Dendritic cell treated with granulocyte-macrophage colony-stimulating factor and Interleukin-4, amounts not matched to agents 40 ng/mL and 50 ng/mL, for 4 days (primary cell): ENCODE data around the gene SLC19A1.

Experiments
- H3K27ac Mint-ChIP-seq: one replicate; pipeline ENCODE4 v1.8.0; 2022; ENCODE audit warnings: mild to moderate bottlenecking, mixed read lengths
- H3K27me3 Mint-ChIP-seq: one replicate; pipeline ENCODE4 v1.8.0; 2022; ENCODE audit warnings: mild to moderate bottlenecking, mixed read lengths
- H3K36me3 Mint-ChIP-seq: one replicate; pipeline ENCODE4 v1.8.0; 2022; ENCODE audit warnings: low read depth, mixed read lengths
- H3K4me1 Mint-ChIP-seq: one replicate; pipeline ENCODE4 v1.8.0; 2022; ENCODE audit warnings: low read depth, mixed read lengths
- H3K4me3 Mint-ChIP-seq: one replicate; pipeline ENCODE4 v1.8.0; 2022; ENCODE audit warnings: mild to moderate bottlenecking, moderate library complexity, mixed read lengths
- H3K9me3 Mint-ChIP-seq: one replicate; pipeline ENCODE4 v1.8.0; 2022; ENCODE audit warnings: mixed read lengths
- intact Hi-C: fragments of 100-400 bp; cut with micrococcal nuclease; formaldehyde crosslinking; loops from one replicate; pipeline ENCODE4 v1.15.0; 2022

The SLC19A1 gene

DNA sequence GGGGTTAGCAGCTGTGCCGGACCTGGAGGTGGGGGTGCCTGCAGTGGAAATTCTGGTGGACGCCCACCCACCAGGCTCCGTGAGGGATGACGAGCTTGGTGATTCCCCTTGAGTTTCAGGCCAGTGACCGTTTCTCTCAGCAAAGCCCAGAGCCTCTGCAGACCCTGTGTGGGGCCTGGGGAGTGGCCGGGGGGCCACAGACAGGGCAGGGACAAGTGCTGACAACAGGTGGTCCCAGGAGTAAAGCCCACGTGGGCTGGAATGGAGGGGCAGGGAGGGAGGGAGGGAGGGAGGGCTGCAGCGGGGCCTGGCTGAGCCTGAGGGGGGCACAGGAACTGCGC is 84.4 kb downstream of the SLC19A1 start:
- H3K27ac Mint-ChIP-seq: no peak overlapping the region
- no peaks in the 10 kb centered on the region for H3K36me3 Mint-ChIP-seq
- no peak overlapping the region for H3K4me3 Mint-ChIP-seq
- H3K9me3 Mint-ChIP-seq: peaks cover 15% of the 10 kb centered on the region
- H3K27me3 Mint-ChIP-seq: peaks cover 25% of the 10 kb centered on the region
- intact Hi-C loops: no loop called here
- no peaks in the 10 kb centered on the region for H3K4me1 Mint-ChIP-seq

DNA sequence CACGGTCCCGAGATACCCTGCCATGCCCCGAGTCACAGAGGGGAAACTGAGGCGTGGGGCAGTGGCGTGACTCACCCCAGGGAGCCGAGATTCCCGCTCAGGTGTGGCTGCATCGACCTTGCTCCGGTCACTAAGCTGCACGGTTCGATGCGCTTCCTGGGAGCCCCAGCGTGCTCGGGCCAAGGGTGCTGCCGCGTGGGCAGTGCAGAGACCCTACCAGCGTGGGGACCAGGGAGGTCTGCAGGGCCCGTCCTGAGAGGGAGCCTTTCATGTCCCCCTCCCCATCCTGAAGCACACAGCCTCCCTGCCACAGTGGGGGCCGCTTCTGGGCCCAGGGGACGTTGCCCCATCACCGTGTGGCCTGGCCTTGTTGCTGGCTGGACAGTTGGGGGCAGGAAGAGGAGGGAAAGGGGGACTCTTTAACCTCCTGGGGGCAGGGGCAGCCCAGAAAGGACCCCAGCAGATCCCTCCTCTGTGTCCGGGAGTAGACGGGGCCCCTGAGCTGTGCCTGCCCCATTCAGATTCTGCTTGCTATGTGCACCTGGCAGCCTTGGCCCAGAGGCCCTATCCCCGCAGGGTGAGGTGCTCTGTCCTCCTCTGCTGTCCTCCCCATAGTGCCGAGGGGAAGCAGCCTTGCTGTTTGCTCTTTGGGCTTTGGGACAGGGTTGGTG is 84.9 kb downstream of the SLC19A1 start:
- peaks cover 10% of the 10 kb centered on the region for H3K9me3 Mint-ChIP-seq
- H3K4me3 Mint-ChIP-seq: no peak overlapping the region
- H3K27me3 Mint-ChIP-seq: peaks cover 20% of the 10 kb centered on the region
- H3K4me1 Mint-ChIP-seq: no peaks in the 10 kb centered on the region
- no peak overlapping the region for H3K27ac Mint-ChIP-seq
- H3K36me3 Mint-ChIP-seq: no peaks in the 10 kb centered on the region
- intact Hi-C loops: no loop called here

DNA sequence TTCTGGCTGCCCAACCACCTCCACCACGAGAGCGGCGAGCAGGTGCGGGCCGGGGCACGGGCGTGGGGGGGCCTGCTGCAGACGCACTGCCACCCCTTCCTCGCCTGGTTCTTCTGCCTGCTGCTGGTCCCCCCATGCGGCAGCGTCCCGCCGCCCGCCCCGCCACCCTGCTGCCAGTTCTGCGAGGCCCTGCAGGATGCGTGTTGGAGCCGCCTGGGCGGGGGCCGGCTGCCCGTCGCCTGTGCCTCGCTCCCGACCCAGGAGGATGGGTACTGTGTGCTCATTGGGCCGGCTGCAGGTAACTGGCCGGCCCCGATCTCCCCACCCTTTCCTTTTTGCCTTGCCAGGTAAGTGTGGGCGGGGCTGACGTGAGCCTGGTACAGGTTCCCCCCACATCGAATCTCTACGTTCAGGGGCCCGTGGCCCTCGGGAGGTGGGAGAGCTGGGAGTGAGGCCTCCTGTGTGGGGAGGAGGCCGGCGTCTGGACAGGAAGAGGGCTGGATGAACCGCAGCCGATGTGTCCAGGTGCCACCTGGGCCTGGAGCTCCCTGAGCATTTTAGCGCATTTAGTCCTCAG is 85.6 kb downstream of the SLC19A1 start:
- H3K4me3 Mint-ChIP-seq: no peak overlapping the region
- no peaks in the 10 kb centered on the region for H3K4me1 Mint-ChIP-seq
- no peak overlapping the region for H3K27ac Mint-ChIP-seq
- H3K36me3 Mint-ChIP-seq: no peaks in the 10 kb centered on the region
- H3K27me3 Mint-ChIP-seq: peaks cover 15% of the 10 kb centered on the region
- H3K9me3 Mint-ChIP-seq: peaks cover 4% of the 10 kb centered on the region
- intact Hi-C loops: no loop called here

DNA sequence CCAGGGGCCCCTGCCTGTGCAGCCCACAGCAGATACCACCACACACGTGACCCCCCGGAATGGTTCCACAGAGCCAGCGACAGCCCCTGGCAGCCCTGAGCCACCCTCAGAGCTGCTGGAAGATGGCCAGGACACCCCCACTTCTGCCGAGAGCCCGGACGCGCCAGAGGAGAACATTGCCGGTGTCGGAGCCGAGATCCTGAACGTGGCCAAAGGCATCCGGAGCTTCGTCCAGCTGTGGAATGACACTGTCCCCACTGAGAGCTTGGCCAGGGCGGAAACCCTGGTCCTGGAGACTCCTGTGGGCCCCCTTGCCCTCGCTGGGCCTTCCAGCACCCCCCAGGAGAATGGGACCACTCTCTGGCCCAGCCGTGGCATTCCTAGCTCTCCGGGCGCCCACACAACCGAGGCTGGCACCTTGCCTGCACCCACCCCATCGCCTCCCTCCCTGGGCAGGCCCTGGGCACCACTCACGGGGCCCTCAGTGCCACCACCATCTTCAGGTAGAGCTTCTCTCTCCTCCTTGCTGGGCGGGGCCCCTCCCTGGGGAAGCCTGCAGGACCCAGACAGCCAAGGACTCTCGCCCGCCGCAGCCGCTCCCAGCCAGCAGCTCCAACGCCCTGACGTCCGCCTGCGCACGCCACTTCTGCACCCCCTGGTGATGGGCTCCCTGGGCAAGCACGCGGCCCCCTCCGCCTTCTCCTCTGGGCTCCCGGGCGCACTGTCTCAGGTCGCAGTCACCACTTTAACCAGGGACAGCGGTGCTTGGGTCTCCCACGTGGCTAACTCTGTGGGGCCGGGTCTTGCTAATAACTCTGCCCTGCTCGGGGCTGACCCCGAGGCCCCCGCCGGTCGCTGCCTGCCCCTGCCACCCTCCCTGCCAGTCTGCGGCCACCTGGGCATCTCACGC is 86.3 kb downstream of the SLC19A1 start:
- Mint-ChIP-seq H3K27me3 (peaks cover 9% of the 10 kb centered on the region), H3K9me3 (no peaks in the 10 kb centered on the region), H3K4me3 (no peak overlapping the region), H3K36me3 (no peaks in the 10 kb centered on the region), H3K27ac (no peak overlapping the region), H3K4me1 (no peaks in the 10 kb centered on the region)
- intact Hi-C loops: no loop called here

DNA sequence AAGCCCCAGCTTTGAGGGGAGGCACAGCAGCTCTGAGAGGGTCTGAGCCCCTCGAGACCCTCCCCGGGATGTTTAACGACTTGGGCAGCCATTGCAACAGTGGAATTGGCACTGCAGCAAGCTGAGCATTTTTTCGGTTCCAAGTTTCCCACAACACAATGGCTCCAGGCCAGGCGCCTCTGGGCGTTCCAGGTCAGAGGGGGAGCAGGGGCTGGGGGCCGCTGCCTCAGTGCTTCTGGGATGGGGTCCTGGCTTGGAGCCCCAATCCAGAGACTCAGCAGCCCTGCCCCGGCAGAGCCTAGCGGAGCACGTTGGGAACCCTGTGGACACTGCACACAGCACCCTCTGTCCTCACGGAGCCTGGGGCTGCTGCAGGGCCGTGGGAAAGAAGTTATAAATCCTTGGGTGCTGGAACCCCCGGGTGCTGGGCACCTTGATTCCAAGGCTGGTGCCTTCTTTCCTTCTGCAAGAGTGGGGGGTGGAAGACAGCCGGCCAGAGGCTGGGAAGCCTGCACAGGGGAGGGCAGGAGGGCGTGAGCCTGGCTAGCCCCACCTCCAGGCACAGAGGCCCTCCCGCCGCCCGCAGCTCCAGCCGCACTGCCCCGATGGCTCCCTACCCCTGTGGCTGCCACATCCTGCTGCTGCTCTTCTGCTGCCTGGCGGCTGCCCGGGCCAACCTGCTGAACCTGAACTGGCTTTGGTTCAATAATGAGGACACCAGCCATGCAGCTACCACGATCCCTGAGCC is 87.1 kb downstream of the SLC19A1 start:
- Mint-ChIP-seq H3K27ac (no peak overlapping the region), H3K27me3 (peaks cover 9% of the 10 kb centered on the region), H3K36me3 (no peaks in the 10 kb centered on the region), H3K4me3 (no peak overlapping the region), H3K4me1 (no peaks in the 10 kb centered on the region), H3K9me3 (no peaks in the 10 kb centered on the region)
- intact Hi-C loops: no loop called here

DNA sequence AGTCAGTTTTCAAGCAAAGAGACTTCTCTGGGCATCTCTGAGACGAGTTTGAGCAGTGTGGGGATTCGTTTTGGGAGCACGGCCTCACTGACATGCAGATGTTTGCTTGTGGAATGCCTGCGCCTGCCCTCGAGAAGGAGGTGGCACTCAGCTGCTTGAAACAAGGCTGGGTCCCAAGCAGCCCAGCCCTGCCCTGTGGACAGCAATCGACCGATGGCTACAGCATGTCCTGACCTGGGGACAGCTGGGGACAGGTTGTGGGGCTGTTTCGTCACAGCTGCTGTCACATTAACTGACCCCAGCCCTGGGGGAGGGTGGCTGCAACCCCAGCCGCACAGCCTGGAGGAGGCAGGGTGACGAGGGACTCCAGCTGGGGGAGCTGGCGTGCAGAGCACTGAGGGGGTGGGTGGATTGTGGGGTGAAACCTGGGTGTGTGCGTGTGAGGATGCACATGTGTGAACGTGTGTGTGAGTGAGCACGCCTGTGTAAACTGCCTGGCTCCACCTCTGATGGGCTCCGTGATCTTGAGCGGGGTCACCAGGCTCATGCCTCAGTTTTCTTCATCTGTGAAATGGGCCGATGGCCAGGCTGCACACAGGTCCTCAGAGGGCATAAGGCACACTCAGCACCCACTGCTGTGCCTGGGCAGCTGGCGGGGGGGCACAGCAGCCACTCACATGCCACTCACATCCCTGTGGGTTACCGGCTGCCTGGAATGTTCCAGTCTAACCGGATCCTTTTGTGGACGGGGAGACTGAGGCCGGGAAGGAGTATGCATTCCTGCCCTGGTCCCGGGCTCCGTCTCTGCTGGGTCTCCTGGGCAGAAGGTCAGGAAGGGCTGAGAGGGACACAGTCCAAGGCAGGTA is 87.9 kb downstream of the SLC19A1 start:
- Mint-ChIP-seq H3K9me3 (no peaks in the 10 kb centered on the region), H3K36me3 (no peaks in the 10 kb centered on the region), H3K4me1 (no peaks in the 10 kb centered on the region), H3K4me3 (no peak overlapping the region), H3K27ac (no peak overlapping the region), H3K27me3 (peaks cover 9% of the 10 kb centered on the region)
- intact Hi-C loops: no loop called here

DNA sequence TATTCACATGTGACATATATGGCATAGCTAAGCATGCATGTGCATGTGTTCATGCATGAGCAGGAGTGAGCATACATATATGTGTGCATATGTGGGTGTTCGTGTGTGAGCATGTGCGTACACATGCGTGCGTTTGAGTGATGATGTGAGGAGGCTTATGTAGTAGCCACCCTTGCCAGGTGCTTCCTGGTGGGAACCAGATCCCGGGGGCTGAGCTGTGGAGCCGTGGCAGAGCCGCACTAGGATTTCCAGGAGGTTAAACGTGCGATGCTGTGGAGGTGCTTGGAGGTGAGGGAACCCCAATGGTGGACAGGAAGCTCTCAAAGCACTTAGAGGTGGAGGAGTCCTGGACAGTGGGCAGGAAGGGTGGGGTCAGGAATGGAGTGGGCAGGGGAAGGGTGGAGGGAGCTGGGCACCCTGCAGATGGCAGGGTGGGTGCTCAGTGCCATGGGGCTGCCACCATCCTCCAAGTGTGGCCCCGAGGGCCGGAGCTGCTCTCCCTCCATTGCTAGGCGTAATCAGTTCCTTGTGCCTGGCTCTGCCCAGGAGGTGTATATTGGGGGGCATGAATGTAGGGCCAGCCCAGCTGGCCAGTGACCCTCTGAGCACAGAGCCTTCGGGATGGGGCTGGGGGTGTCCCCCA is 88.8 kb downstream of the SLC19A1 start:
- intact Hi-C loops: no loop called here
- Mint-ChIP-seq H3K4me3 (no peak overlapping the region), H3K27me3 (peaks cover 9% of the 10 kb centered on the region), H3K36me3 (no peaks in the 10 kb centered on the region), H3K4me1 (no peaks in the 10 kb centered on the region), H3K27ac (no peak overlapping the region), H3K9me3 (no peaks in the 10 kb centered on the region)

DNA sequence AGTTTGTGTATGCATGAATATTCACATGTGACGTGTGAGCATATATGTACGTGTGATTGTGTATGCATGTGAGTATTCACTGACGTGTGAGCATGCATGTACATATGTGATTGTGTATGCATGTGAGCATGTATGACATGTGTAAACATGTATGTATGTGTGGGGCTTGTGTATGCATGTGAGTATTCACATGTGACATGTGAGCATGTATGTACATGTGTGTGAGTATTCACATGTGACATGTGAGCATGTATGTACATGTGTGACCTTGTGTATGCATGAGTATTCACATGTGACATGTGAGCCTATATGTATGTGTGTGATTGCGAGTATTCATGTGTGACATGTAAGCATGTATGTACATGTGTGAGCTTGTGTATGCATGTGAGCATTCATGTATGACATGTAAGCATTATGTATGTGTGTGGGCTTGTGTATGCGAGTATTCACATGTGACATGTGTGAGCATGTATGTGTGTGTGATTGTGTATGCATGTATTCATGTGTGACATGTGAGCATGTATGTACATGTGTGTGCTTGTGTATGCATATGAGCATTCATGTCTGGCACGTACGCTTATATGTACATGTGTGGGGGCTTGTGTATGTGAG is 89.4 kb downstream of the SLC19A1 start:
- Mint-ChIP-seq H3K36me3 (no peaks in the 10 kb centered on the region), H3K9me3 (no peaks in the 10 kb centered on the region), H3K4me1 (no peaks in the 10 kb centered on the region), H3K4me3 (no peak overlapping the region), H3K27me3 (peaks cover 11% of the 10 kb centered on the region), H3K27ac (no peak overlapping the region)
- intact Hi-C loops: no loop called here

DNA sequence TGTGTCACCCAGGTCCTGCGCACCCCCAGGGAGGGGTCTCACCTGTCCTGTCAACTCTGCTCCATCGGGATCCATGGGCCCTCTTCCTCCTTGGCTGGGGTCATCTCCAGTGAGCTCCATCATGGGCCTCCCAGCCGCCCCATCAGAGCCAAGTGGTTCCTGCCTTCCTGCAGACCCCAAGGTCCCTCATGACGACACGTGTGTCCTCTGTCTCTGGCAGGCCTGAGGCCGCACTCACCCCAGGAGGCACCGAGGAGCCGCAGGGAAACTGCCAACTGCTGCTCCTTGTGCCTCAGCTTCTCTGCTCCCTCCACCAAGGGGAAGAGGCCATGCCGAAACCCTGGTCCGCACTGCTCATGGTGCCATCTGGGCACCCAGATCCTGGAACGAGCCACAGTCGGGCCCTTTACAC is 90.5 kb downstream of the SLC19A1 start:
- no peak overlapping the region for H3K27ac Mint-ChIP-seq
- H3K4me3 Mint-ChIP-seq: no peak overlapping the region
- H3K27me3 Mint-ChIP-seq: peaks cover 13% of the 10 kb centered on the region
- H3K9me3 Mint-ChIP-seq: no peaks in the 10 kb centered on the region
- no peaks in the 10 kb centered on the region for H3K4me1 Mint-ChIP-seq
- no peaks in the 10 kb centered on the region for H3K36me3 Mint-ChIP-seq
- intact Hi-C loops: no loop called here

DNA sequence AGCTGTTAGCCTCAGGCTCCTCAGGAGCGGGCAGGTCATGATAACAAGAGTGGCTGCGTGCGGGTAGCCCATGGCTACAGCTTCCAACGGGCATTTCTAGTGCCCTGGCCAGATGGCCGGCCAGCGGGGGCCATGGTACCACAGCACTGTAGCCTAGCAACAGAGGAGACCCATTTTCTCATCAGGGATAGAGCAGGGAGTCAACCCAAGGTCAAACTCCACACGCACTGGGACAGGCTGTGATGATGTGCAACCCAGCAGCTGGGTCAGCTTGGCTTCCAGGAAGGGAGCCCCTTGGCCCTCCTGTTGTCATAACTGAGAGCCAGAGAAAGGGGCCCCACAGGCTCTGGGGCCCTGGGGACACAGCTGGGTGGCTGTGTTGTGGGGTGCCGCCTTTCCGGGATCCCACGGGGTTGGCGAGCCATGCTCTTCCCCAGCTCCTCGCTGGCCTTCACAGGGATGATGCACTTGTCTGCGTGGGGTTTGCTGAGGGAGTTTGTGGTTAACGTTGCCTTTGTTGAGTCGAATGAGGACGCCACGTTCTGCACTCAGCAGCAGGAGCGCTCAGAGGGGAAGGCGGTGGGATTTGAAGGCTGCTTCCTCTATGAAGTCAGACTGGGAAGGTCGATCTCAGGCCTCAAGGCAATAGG is 91.0 kb downstream of the SLC19A1 start:
- no peaks in the 10 kb centered on the region for H3K9me3 Mint-ChIP-seq
- intact Hi-C loops: no loop called here
- no peak overlapping the region for H3K27ac Mint-ChIP-seq
- no peaks in the 10 kb centered on the region for H3K4me1 Mint-ChIP-seq
- H3K36me3 Mint-ChIP-seq: no peaks in the 10 kb centered on the region
- H3K4me3 Mint-ChIP-seq: no peak overlapping the region
- H3K27me3 Mint-ChIP-seq: peaks cover 14% of the 10 kb centered on the region

DNA sequence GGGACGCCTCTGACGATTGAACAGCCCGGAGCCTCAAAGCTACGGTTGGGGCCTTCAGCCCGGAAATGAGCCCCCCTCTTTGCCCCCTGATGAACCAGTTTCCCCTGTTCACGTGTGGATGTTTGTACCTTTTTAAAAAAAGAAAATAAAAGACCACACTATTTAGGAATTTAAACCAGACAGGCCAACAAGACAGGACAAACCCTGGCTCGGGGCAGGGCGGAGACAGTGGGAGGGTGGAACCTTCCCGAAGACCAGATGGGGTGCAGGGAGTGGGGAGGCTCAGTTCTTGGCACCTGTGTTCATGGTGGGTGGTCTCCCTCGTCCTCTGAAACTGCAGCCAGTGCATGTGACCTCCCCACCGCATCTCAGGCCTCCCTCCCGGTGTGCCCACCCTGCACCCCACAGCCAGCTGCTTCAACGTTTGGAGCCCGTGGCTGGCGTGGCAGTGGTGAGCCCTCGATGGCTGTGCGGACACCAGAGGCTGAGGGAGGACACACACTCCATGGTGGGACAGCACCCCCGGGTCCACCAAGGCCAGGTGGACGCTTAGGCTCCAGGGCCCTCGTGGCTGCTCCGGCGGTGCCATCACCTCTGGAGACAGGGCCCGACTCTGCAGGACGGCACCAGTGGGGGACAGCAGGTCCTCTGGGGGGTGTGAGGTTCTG is 91.7 kb downstream of the SLC19A1 start:
- H3K4me1 Mint-ChIP-seq: no peaks in the 10 kb centered on the region
- no peak overlapping the region for H3K4me3 Mint-ChIP-seq
- intact Hi-C loops: no loop called here
- H3K27me3 Mint-ChIP-seq: peaks cover 14% of the 10 kb centered on the region
- H3K9me3 Mint-ChIP-seq: no peaks in the 10 kb centered on the region
- no peak overlapping the region for H3K27ac Mint-ChIP-seq
- no peaks in the 10 kb centered on the region for H3K36me3 Mint-ChIP-seq
